Central memory CD4-positive, alpha-beta T cell (primary cell): ENCODE results near the gene IRAG1.

Source experiments
- DNase-seq: peaks from one replicate; pipeline ENCODE4 v3.0.0; 2022
- total RNA-seq, 3 experiments: gene quantifications; one replicate each; lab custom pipeline; 2026; lab: John Stamatoyannopoulos, UW

The IRAG1 gene, protein sequence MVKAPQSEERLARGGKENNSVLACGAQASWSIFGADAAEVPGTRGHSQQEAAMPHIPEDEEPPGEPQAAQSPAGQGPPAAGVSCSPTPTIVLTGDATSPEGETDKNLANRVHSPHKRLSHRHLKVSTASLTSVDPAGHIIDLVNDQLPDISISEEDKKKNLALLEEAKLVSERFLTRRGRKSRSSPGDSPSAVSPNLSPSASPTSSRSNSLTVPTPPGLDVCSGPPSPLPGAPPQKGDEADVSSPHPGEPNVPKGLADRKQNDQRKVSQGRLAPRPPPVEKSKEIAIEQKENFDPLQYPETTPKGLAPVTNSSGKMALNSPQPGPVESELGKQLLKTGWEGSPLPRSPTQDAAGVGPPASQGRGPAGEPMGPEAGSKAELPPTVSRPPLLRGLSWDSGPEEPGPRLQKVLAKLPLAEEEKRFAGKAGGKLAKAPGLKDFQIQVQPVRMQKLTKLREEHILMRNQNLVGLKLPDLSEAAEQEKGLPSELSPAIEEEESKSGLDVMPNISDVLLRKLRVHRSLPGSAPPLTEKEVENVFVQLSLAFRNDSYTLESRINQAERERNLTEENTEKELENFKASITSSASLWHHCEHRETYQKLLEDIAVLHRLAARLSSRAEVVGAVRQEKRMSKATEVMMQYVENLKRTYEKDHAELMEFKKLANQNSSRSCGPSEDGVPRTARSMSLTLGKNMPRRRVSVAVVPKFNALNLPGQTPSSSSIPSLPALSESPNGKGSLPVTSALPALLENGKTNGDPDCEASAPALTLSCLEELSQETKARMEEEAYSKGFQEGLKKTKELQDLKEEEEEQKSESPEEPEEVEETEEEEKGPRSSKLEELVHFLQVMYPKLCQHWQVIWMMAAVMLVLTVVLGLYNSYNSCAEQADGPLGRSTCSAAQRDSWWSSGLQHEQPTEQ
- total RNA-seq: 0 reads per million in 3 experiments

DNA sequence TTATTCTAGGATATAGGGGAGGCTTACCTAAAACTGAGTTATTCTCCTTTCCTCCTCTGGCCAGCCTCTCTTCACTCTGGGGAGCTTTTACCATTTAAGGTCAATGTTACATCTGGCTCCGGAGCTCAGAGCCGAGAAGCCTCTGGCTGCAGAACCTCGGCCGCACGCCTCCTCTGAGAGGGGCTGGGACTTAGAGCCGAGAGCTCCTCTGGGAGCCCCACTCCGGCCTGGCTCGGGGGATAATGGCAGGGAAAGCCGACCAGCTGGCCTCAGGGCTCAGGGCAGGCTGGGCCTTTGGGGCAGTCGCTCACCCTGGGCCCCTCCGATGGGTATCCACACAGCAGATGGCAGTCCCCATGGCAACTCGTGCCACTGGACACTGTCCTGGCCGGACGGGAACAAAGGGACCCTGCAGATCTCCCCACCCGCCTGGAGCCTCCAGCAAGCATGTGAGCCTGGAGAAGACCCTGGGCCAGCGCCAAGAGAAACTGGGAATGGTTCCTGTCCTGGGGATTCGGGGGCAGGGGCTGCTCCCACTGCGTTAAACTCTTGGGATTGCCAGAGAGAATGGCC lies at the start of gene IRAG1:
Gene IRAG1 (minus strand): TSS at position 247 of the 573 bp plus-strand sequence. CDS start 153 bp downstream, at position 94.
- no peak for DNase-seq

DNA sequence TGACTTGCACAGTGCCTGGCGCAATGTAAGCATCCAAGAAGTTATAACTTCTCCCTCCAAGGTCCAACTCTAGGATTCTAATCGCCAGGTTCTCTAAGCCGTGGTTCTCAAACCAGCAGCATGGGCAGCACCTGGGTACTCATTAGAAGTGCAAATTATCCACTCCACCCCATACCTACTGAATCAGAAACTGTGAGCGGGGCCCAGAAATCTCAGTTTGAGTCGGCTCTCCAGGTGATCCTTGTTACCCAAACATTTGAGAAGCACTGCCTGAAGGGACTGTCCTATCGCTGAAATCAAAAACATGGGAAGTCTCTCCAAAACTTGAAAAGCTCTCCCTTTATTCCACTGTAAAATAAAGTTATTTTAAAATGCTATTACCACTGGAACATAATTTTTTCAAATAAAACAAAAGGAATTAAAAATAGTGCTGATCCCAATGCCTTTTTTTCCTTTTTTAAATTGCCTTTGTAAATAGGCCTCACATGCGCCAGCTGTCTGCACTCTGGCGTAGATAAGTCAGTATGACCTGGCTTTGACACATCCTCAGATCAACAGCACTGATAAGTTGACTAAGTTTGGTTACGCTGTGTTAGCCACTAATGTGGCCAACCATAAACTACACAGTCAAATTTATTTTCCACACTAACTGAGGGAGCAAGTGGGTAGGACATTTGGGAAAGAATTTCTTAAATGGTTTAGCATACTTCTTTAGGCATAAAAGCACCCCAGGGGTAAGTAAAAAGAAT lies 49.1 kb upstream of the IRAG1 start:
- peak; percentile 30 for DNase-seq

DNA sequence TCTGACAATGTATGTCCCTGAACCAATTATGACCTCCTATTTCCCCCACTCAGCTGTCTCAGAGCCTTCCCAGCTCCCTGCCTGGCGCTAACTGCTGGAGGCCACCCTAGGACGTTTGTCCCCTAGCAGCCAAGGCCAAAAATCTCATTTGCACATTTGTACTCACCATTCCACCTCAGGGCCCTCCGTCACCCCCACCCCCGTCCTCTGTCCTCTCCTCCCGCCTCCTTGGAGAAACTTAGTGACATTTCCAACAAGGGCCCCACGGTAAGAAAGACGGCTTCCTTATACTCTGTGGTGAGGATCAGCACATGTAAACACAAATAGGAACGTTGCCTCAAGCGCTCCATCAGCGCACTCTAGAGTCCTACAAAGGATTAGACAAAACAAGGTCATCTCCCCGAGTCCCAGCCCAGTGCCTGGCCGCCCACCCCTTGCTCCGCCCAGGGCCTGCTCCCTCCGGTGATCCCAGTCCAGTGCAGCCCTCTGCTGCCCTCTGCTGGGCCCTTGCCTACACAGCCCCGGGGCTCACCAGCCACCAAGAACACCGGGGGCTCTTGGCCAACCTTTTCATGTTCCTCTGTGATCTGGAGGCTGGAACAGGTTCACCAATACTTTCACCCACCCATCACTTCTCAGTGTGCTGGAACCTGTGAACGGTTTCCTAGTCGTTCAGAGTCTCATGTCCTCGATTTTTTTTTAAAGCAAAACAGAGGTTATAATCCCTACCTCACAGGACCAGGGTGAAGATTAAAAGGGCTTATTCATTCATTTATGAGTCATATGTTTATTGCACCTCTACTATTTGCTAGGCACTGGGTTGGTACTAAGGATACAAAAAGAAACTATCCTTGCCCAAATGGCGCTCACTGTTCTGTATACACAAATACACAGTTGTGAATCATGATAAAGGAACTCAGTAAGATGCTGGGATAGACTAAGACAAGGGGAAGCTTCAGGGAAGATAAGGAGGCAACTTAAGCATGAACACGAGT lies 42.2 kb upstream of the IRAG1 start:
- DNase-seq: peak; percentile 77

DNA sequence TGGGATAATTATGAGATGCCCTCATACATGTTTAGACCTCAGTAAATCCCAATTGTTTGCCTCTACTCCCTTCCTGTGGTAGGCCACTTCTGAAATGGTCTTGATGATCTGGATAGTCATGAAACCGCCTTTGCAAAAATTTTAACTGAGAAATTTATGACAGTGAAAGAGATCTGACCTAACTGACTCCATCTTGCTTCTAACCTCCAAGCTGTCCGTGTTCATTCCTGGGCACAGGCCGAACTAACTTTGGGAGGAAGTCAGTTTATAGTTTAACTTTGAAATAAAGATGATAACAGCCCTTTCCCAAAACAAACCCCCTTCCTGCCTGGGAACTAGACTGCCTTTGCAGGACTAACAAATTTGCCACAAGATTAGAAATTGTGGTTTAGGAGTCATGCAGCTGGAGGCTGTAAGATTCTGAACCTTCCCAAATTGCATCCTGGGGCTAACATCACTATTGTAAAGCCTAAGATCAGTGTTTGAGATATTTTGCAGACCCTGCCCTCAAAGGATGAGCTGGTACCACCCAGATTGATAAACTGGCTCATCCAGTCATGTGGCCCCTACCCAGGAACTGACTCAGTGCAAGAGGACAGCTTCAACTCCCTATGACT lies 37.6 kb upstream of the IRAG1 start:
- DNase-seq: no peak

DNA sequence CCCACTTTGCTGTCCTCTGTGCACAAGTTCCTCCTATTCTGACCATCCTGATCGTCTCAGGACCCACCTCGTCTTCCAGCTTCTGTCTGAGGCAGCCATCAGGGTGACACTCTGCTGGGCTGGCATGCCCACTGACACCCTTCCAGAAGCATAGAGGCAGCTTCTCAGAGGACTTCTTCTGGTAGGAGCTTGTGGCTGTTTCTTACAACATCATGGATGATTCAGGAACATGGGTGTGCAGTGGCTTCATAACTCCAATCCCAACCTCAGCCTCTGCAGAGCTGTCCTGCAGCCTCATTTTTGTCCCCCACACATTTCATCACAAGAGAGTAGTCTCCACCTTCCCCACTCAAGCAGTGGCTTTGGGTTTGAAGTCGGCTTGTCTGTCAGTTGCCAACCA lies 36.6 kb upstream of the IRAG1 start:
- no peak for DNase-seq

DNA sequence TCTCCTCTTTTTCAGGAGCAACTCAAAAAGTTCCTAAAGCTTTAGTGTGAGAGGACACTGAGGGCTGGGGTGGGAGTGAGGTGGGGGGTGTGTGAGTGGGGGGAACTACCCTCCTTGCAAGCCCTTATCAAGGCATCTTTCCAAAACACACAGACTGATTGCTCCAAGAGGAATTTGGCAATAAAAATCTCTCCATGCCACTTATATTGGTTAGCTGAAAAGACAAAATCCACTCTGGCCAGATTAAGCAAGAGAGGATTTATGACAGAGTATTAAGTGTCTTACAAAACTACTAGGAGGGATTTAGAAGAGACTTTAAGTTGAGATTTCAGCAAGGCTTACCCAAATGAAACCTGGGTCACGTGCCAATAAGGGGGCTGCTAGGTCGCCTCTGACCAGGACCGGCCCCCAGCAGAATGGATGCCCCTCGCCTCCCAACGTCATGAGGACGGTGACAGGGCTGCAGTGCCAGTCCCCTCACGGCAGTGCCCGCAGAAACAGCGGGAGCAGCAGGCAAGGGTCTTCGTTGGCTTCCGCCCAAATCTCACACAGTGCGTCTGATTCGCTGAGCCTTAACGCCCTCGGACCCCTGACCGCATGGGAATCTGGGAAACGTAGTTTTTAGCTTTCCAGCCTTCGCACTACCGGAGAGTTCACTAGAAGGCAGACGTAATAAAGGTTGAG lies 35.4 kb upstream of the IRAG1 start:
- DNase-seq: no peak

DNA sequence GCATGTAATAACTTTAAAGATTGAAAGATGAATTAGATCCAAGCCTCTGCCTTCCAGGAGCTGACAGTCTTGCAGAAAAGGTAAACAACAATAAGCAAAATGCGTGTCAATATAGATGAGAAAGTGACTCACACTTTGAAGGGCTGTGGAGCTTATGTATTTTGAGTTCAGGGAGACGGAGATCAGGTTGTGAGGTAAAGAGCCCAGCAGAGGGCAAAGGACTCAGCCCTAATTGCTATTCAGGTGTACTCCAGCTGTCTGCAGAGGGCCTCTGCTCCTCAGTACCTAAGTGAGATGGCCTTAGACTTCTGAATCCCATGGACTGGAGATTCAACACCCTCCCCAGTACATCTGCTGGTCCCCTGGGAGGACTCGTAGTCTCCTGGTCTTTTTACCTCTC lies 34.6 kb upstream of the IRAG1 start:
- no peak for DNase-seq

DNA sequence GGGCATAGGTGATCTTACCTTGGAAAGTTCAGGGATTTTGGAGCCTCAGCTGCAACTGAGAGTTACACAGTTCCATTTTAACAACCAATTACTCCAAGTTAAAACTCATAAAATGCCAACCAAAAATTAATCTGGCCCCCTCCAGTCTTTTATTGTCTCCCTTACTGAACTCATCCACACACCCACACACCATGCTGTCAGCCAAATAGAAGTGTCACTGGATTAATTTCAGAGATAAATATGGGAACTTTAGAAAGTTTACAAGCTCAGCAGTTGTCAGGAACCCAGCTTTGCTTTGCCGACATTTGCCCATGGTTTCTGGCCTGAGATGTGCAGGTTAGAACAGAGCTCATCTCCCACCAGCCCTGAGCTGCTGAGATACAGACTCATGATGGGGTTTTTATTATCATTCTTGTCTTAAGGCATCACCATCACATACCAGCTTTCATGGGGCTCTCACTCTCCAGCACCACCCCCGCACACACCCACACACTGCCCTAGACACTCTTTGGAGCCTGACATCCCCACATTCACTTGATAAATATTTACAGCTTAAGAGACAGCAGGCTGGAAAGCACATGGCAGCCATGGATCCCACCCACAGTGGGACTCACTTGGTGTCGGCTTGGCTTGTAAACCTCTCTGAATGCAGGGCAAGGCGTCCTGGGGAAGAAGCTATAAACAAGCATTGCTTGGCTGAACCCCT lies 33.7 kb upstream of the IRAG1 start:
- DNase-seq: no peak

DNA sequence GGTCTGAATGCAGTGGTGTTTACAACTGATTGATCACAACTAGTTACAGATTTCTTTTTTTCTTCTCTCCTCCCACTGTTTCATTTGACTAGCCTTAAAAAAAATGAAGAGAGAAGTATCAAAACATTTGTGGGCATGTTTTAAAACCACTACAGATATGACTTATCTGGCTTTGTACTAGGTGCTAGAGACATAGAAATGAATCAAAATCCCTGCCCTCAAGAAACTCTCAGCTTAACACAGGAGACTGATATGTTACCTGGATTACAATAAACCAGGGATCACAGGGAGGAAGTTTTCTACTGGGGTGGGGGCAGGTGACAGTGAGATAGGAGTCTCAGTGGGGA lies 32.3 kb upstream of the IRAG1 start:
- no peak for DNase-seq

DNA sequence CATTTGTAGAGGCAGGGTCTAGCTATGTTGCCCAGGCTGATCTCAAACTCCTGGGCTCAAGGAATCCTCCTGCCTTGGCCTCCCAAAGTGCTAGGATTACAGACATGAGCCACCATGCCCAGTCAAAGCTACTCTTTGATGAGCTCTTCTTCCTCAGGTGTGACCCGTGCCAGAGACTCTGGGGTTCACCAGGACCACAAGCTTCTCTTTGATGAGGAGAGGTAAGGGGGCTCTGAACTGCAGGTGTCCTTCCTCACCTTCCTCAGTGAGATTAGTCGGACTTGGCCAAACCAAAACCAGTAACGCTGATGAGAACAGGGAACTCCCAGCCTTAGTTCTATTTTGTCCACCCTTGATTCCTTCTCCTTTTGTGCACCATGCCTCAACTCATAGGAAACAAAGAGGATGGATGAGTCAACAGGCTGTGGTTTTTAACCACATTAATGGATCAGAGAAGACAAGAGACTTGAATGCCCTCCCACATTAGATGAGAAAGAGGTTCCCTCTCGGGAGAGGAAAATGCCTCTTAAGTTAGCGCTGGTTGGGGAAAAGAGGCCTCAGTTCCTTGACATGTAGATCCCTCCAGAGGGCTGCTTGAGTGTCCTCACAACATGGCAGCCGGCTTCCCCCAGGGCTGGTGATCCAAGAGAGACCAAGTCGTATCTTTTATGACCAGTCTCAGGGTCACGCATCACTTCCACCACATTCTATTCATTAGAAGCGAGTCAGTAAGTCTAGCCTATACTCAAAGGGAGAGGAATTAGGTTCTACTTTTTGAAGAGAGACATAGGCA lies 31.8 kb upstream of the IRAG1 start:
- DNase-seq: peak; percentile 28

DNA sequence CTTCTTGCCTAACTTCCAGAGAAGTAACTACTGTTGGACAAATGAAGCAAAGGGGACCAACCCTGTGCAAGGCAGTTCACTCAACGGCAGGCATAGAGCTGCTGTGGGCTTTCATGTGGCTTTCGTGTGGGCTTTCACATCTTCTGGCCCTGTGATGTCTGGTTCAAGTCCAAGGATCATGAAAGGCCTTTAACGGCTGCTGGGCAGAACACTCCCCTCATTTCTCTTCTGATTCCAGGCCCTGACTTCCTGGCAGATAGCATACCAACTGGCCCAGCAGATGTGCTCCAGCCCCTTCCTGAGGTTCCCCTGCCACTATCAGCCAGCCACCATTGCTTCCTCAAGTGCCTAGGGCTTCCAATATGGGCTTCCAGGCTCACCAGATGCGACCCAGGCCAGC lies 28.8 kb upstream of the IRAG1 start:
- no peak for DNase-seq

DNA sequence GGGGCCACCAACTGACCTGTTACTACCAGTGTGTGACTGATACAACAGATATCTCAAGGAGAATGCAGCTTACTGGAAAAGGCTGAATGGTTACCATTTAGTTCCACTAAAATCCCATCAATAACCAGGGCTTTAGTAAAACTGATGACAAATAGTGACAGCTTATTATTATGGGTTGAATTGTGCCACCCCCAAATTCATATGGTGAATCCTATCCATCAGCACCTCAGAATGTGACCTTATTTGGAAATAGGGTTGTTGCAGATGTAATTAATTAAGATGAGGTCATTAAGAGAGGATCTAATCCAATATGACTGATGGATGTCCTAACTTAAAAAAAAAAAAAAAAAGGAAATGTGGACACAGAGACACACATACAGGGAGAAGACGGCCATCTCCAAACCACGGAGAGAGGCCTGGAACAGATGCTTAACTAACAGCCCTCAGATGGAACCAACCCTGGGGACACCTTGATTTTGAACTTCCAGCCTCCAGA lies 27.4 kb upstream of the IRAG1 start:
- DNase-seq: no peak

DNA sequence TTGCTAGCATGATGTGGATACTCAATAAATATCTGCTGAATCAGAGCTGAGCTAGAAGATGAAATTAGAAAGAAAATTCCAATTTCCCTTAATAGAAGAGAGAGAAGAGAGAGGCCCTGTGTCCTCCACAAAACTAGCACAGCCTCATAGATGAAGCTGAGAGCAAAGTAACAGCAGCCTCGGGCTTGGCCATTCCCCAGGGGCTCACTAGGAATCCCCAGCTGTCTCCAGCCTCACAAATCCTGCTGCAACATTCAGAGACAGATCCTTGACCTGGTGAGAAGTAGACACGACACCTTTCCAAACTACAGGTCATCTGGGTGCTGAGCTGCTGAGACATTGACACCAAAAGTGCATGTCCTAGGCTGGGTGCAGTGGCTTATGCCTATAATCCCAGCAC lies 26.1 kb upstream of the IRAG1 start:
- no peak for DNase-seq

DNA sequence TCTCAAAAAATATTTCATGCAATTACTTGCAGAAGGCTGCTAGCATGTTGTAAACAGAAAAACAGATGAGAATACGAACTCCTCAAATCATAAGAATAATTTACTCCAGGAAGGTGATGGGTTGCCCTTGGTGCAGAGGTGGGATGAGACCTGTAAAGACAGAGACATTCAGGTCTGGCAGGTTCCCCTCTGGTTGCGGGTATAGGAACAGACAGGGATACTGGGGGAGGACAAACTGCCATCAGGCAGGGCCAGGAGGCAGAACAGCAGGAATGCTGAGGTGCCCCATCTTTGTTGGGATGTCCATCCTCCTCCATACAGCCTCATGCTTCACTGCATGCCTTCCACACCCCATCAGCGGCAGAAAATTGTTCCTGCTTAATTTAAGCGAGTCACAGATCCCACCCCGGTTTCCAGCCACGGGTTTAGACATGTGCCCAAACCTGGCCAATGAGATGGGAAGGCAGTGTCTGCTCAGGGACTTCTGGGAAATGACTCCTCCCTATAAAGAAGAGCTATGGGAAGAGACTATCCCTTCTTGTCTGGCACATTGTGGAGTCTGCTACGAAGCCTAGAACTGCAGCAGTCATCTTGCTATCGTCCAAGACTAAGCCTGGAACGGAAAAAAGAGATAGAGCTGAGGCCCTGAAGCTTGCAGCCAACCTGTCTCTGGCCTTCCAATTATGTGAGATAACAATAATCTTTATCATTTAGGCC lies 23.1 kb upstream of the IRAG1 start:
- no peak for DNase-seq

DNA sequence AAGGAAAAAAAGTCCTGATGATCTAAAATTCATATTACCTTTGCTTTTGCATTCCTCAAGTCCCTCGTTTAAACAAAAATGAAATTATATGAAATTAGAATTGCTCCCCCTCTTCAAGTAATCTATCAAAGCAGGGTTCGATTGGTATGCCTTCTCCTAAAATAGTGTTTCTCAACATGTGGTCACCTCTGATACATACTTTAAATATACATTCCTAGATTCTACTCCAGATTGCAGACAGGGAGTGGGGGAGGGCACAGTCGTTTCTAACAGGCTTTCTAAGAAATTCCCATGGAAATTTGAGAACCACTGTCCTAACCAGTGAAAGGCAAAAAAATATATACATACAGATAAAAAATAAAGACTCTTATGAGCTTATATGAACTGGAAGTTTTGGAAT lies 22.6 kb upstream of the IRAG1 start:
- no peak for DNase-seq

DNA sequence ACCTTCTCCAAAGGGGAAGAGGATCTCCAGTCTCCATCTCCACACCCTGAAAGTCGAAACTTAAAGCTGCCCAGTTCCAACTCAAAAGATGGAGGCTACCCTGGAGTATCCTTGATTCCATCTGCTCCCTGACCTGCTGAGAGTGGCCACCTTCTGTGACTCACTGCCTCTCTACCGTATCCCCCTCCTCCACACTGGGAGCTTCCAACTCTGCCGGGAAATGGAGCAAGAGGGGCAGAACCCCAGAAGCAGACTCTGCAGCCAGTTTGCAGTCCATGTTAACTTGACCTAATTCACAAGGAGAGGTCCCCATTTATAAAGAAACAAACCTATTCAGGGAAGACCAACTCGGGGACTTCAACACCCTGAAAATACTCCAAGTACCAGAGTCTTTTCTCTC lies 22.0 kb upstream of the IRAG1 start:
- no peak for DNase-seq

DNA sequence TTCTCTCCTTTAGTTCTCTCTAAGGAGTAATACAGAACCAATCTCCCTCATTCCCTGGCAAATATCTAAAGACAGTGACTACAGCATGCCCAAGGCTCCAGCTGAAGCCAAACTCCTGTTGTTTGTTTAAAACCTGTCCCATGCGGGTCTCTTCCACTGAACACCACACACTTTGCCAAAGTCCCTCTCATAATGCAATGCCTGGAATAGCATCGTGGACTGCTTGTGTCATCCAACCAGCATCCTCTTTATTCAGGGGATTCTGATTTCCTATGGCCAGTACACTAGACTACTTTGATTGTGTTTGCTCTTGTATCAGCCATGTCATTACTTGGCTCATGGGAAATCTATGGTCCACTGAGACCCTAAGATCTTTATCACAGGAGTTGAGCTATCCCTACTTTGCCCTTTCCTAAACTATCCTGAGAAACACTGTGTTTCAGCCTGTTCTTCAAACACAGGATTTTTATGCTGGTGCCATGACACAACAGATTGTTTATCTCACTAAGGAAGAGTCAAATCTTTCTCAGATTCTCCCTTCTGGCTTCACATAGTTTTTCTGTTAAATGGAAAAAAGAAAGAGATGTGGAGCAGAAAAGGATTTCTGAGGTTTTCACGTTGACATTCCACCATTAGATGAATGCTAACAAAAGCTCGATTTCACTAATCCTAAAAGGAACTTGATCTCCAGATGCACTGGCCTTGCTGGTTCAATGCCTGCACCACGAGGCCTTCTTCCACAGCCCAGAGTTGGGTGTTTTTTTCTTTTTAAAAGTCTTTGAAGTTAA lies 15.9 kb upstream of the IRAG1 start:
- DNase-seq: no peak
